Measurements from ENCODE around the gene SERPINA6. TPM values are rescaled to one million over a fixed set of nuclear protein-coding genes. Genes with fewer than 3 reads are reported as not detected.
"Not testable (repeated sequence)": the region's sequence is repeated elsewhere in the genome, so short reads cannot be mapped to it uniquely, and the experiment has no call there.

The SERPINA6 gene
- total RNA-seq = 1 to 10 TPM; 3.4 to 5.7 TPM

- no peak for TF ChIP-seq CTCF (IDR thresholded peaks at IDR 0.05)
- intact Hi-C loops (cut with DNase I) = no loop called here
- no peak within 1 kb of the TSS for H3K27ac ChIP-seq
- no peaks in the 10 kb centered on the region for H3K9me3 ChIP-seq
- no peaks in the 10 kb centered on the region for H3K36me3 ChIP-seq
- H3K4me3 ChIP-seq = no peak within 1 kb of the TSS
- peak; percentile 46 for DNase-seq
- peaks cover 5% of the 10 kb centered on the region for H3K4me1 ChIP-seq
- H3K9ac ChIP-seq (ENCODE audit: low read depth in 2 of 2, low read length in 2 of 2) = no peak within 1 kb of the TSS
- no peaks in the 10 kb centered on the region for H3K27me3 ChIP-seq
These were observed at the start of gene SERPINA6 for GRCh38 chr14:94322648-94323570. Gene SERPINA6 (minus strand): TSS chr14:94323336. CDS start chr14:94314648, 8,688 bp downstream.

GRCh38 chr14:94372021-94372605 is 49.0 kb upstream of the SERPINA6 start:
- no peak overlapping the region for H3K9ac ChIP-seq (ENCODE audit: low read depth in 2 of 2, low read length in 2 of 2)
- no peaks in the 10 kb centered on the region for H3K27me3 ChIP-seq
- intact Hi-C loops (cut with DNase I) = no loop called here
- H3K9me3 ChIP-seq = no peaks in the 10 kb centered on the region
- TF ChIP-seq CTCF (IDR thresholded peaks at IDR 0.05) = no peak
- H3K27ac ChIP-seq = no peak overlapping the region
- no peaks in the 10 kb centered on the region for H3K4me1 ChIP-seq
- no peaks in the 10 kb centered on the region for H3K36me3 ChIP-seq
- no peak for DNase-seq
- H3K4me3 ChIP-seq = no peak overlapping the region

GRCh38 chr14:94370524-94370910 is 47.4 kb upstream of the SERPINA6 start:
- Histone ChIP-seq H3K27ac (no peak overlapping the region), H3K27me3 (no peaks in the 10 kb centered on the region), H3K4me1 (no peaks in the 10 kb centered on the region), H3K36me3 (no peaks in the 10 kb centered on the region), H3K9me3 (no peaks in the 10 kb centered on the region), H3K4me3 (no peak overlapping the region), H3K9ac (ENCODE audit: low read depth in 2 of 2, low read length in 2 of 2) (no peak overlapping the region)
- DNase-seq = no peak
- intact Hi-C loops (cut with DNase I) = no loop called here
- TF ChIP-seq CTCF (IDR thresholded peaks at IDR 0.05) = no peak

- intact Hi-C loops (cut with DNase I); H3K4me1 ChIP-seq; H3K9me3 ChIP-seq; H3K27me3 ChIP-seq; H3K27ac ChIP-seq; H3K9ac ChIP-seq (ENCODE audit: low read depth in 2 of 2, low read length in 2 of 2); DNase-seq; H3K36me3 ChIP-seq; H3K4me3 ChIP-seq: not testable (repeated sequence)
These were observed 46.8 kb upstream of the SERPINA6 start for GRCh38 chr14:94369766-94370523.

GRCh38 chr14:94368956-94369355 is 45.8 kb upstream of the SERPINA6 start:
- no peak for TF ChIP-seq CTCF (IDR thresholded peaks at IDR 0.05)
- Histone ChIP-seq H3K27me3 (no peaks in the 10 kb centered on the region), H3K9ac (ENCODE audit: low read depth in 2 of 2, low read length in 2 of 2) (no peak overlapping the region), H3K27ac (no peak overlapping the region), H3K36me3 (no peaks in the 10 kb centered on the region), H3K9me3 (no peaks in the 10 kb centered on the region), H3K4me3 (no peak overlapping the region), H3K4me1 (no peaks in the 10 kb centered on the region)
- DNase-seq = no peak
- intact Hi-C loops (cut with DNase I) = no loop called here
